Activated T-cell treated with anti-CD3 and anti-CD28 coated beads, Interleukin-2, amount 50 U/mL, for 48 hours (primary cell): ENCODE data around the gene ZNF587B.
"Not testable (repeated sequence)": the region's sequence is repeated elsewhere in the genome, so short reads cannot be mapped to it uniquely, and the experiment has no call there.

Experiments
- DNase-seq, 2 experiments: peaks; one replicate each; pipeline ENCODE4 v3.0.0-alpha.2; 2020

ZNF587B gene

DNA sequence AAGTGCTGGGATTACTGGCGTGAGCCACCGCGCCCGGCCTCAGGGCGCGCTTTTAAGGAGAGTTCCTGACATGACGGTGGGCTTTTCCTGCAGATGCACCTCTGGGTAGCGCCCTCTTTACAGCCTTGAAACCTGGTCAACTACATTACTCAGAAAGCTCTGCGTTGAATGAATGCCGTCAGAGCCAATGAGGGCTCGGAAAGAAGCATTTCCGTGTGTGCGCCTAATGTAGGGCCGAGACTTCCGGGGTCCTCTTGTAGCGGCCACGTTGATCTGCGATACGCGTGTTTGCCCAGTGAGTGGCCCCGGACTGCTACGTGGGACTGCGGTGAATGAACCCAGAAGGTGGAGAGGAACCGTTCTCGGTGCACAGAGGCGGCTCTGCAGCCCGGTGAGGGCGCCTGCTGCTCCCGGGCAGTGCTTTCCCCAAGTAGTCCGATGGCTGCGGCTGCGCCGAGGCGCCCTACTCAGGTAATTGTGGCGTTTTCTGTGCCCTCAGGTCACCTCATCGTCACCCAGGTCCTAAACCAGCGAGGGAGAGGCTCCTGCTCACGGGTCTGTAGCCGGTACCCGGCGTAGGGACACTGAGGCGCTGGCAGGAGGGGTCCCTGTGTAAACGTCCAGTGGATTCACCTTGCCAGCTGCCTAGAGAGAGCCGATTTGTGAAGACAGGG is 10.5 kb upstream of the ZNF587B start:
- peak; percentile 79 to 82 for DNase-seq

DNA sequence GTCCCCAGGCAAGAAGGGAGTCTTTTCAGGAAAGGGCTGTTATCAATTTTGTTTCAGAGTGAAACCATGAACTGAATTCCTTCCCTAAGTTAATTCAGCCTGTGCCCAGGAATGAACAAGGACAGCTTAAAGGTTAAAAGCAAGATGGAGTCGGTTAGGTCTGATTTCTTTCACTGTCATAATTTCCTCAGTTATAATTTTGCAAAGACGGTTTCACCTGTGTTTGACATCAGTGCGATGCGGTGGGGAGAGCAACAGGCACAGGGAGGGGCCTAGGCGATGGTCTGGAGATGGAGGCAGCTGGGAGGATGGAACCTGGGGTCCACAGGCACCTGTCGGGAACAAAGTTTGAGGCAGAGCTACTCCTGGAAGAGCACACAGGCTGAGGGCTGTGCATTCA is 9.5 kb upstream of the ZNF587B start:
- DNase-seq = no peak

- DNase-seq = not testable (repeated sequence)
Measured at GRCh38 chr19:57821095-57821494, 9.0 kb upstream of the ZNF587B start.

DNA sequence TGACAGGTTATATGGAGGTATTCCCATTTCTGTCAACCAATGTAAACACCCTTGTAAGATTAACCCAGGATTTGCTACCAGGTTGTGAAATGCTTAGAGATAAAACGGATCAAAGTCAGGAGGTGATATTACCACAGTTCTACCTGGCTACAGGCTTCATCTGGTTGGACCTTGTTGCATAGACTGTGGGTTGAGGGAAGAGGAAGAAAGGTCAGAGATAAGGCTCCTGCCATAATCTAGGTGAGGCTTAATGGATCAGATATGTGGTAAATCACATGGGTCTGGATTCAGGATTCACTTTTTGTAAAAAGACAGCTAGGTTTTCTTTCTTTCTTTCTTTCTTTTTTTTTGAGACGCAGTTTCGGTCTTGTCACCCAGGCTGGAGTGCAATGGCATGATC is 8.6 kb upstream of the ZNF587B start:
- DNase-seq = not testable (repeated sequence)

DNA sequence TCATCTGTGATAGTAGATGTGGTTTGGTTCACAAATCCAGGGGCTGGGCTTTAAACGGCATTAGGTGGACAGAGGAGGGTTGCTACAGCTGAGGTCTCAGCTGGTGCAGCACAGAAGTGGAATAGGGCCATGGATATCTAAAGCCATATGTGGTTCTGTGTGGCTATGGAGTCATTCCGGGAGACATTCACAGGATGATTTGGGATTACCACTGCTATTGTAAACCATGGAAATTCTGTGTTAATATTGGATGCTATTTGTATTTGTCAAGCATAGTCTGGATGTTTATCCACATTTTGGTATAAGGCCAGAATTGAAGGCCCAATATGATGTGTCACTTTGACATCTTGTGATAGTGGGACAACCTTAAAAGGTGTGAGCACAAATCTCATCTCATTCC is 6.9 kb upstream of the ZNF587B start:
- not testable (repeated sequence) for DNase-seq

DNA sequence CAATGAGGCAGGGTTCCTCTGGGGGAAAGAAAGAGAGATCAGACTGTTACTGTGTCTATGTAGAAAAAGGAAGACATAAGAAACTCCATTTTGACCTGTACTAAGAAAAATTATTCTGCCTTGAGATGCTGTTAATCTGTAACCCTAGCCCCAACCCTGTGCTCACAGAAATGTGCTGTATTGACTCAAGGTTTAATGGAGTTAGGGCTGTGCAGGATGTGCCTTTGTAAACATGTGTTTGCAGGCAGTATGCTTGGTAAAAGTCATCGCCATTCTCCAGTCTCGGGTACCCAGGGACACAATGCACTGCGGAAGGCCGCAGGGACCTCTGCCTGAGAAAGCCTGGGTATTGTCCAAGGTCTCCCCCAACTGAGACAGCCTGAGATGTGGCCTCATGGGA is 6.5 kb upstream of the ZNF587B start:
- DNase-seq = not testable (repeated sequence)

- no peak for DNase-seq
Measured at GRCh38 chr19:57825511-57825910, 4.6 kb upstream of the ZNF587B start.

- no peak for DNase-seq
Measured at GRCh38 chr19:57829316-57829715, 783 bp upstream of the ZNF587B start.

- not testable (repeated sequence) for DNase-seq
Measured at GRCh38 chr19:57836991-57837390, 6.9 kb downstream of the ZNF587B start.

DNA sequence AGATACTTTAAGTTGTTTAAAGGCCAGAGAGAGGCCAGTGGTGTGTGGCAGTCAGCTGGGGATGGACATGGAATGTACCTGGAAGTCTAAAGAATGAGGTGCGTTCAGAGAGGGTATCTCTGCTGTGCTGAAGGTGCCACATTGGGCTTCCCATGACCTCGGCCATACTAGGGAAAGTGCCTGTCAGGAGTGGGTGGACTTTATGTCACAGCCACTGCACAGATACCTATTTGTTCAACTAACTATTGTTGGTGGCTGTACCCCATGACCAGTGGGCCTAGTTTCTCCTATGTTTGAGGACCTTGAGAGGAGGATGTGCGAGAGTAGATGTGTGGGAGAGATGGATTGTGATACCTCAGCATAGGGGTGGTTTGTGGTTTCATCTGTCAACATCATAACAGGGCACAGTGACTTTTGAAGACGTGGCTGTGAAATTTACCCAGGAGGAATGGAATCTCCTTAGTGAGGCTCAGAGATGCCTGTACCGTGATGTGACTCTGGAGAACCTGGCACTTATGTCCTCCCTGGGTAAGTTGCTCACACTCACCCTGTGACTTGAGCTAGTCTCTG is 8.6 kb downstream of the ZNF587B start:
- DNase-seq = not testable (repeated sequence)

GRCh38 chr19:57841122-57841763 is 11.1 kb downstream of the ZNF587B start:
- no peak for DNase-seq

DNA sequence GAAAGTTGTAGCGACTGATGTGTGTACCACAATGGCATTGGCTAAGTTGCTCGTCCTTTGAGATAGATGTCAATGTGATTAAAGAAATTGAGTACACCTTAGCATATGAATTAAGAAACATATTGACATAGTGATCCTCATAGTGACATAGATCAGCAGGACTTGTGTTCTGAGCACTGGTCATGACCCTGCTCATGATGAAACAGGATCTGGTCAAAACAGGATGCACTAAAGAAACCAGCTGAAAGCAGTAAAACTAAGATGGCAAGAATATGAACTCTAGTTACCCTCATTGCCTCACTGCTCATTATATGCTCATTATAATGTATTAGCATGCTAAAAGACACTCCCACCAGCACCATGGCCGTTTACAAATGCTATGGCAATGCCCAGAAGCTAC is 17.1 kb downstream of the ZNF587B start:
- not testable (repeated sequence) for DNase-seq

DNA sequence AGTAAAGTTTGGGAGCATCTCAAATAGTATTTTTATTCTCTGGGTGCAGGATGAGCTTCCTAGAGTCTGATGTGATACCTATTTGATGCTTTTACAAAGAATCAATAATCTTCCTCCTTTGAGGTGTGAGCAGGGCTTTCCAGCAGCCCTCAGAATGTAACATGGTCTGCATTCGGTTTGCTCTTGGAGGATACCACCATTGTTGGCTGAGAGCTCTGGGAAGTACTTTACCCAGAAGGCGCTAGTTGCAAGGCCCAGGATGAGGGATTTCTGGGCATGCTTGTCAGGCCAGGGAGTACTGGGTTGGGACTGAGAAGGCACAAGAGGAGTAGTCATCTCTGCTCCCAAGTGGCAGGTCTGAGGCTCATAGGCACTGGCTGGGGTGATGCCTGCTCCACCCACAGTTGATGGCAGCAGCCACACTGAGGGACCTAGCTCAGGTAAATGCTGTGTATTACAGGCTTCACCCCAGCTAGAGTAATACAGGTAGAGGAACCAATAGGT is 19.1 kb downstream of the ZNF587B start:
- DNase-seq = not testable (repeated sequence)

GRCh38 chr19:57849666-57850473 is 19.8 kb downstream of the ZNF587B start, which contains the start of gene ZNF587:
Gene ZNF587, plus strand, starts transcription at chr19:57849859. Its CDS starts 180 bp downstream, at chr19:57850039.
- peak; percentile 80 to 83 for DNase-seq

GRCh38 chr19:57850553-57851017 is 20.5 kb downstream of the ZNF587B start:
- peak; percentile 27 to 28 for DNase-seq

DNA sequence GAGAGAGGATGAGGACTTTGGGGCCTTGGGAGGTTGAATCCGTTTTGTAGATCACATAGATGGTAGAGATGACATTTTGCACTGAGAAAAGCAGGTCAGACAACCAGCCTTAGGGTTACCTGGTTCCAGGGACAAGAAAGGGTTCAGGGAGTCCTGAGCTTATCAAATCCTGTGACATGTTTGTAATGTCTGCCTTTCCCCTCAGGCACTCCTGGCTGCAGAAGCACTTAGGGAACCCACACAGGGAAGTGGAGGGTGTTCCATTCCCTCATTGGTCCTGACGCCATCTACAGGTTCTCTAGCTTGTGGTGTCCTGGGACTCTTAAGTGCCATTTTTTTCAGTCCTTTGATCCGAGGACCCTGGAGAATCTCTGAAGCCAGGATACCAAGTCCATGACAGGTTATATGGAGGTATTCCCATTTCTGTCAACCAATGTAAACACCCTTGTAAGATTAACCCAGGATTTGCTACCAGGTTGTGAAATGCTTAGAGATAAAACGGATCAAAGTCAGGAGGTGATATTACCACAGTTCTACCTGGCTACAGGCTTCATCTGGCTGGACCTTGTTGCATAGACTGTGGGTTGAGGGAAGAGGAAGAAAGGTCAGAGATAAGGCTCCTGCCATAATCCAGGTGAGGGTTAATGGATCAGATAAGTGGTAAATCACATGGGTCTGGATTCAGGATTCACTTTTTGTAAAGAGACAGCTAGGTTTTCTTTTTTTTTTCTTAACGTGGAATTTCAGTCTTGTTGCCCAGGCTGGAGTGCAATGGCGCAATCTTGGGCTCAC is 21.9 kb downstream of the ZNF587B start:
- DNase-seq = not testable (repeated sequence)

DNA sequence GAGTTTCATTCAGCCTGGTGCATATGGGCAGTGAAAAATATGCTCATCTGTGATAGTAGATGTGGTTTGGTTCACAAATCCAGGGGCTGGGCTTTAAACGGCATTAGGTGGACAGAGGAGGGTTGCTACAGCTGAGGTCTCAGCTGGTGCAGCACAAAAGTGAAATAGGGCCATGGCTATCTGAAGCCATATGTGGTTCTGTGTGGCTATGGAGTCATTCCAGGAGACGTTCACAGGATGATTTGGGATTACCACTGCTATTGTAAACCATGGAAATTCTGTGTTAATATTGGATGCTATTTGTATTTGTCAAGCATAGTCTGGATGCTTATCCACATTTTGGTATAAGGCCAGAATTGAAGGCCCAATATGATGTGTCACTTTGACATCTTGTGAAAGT is 24.0 kb downstream of the ZNF587B start:
- not testable (repeated sequence) for DNase-seq

GRCh38 chr19:57862351-57862750 is 32.3 kb downstream of the ZNF587B start:
- not testable (repeated sequence) for DNase-seq

DNA sequence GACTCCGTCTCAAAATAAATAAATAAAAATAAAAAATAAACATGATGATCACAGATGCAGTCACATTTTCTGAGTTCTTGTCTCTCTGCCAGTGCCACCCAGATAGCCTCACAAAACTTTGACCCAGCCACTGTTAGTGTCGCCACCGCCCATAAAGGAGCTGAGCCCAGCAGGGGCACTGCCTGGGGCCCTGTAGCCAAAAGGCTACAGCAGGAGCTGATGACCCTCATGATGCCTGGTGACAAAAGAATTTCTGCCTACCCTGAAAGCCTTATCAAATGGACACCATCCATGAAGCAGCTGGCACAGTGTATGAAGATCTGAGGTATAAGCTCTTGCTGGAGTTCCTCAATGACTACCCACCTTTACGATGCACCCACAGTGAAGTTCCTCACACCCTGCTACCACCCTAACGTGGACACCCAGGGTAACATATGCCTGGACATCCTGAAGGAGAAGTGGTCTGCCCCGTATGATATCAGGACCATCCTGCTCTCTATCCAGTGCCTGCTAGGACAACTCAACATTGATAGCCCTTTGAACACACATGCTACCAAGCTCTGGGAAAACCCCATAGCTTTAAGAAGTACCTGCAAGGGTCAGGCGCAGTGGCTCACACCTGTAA is 37.9 kb downstream of the ZNF587B start:
- no peak for DNase-seq

DNA sequence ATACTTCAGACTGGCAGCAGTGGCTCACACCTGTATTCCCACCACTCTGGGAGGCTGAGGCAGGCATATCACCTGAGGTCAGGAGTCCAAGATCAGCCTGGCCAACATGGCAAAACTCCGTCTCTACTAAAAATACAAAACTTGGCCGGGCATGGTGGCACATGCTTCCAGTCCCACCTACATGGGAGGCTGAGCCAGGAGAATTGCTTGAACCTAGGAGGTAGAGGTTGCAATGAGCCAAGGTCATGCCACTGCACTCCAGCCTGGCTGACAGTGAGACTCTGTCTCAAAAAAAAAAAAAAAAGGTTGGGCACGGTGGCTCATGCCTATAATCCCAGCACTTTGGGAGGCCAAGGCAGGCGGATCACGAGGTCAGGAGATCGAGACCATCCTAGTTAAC is 39.6 kb downstream of the ZNF587B start:
- DNase-seq = not testable (repeated sequence)

- no peak for DNase-seq
Measured at GRCh38 chr19:57870225-57870624, 40.1 kb downstream of the ZNF587B start.

DNA sequence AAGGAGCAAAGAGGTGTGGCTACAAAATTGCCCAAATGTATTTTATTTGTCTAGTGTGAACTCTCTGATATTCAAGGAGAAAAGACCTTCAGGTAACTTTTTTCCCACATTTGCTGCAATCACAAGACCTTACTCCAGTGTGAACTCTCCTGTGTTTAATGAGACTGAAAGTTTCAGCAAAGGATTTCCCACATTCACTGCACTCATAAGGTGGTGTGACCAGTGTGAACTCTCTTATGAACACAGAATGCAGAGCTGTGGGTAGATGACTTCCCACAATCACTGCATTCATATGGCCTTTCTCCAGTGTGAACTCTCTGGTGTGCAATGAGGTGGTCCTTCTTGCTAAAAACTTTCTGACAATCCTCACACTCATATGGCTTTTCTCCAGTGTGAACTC is 42.4 kb downstream of the ZNF587B start:
- DNase-seq = no peak
